ENCODE data around the gene NADSYN1. TPM values are rescaled to one million over a fixed set of nuclear protein-coding genes. Genes with fewer than 3 reads are reported as not detected.

The NADSYN1 gene
- total RNA-seq, 1 donor from 2014 or later, result 66.7 TPM

DNA sequence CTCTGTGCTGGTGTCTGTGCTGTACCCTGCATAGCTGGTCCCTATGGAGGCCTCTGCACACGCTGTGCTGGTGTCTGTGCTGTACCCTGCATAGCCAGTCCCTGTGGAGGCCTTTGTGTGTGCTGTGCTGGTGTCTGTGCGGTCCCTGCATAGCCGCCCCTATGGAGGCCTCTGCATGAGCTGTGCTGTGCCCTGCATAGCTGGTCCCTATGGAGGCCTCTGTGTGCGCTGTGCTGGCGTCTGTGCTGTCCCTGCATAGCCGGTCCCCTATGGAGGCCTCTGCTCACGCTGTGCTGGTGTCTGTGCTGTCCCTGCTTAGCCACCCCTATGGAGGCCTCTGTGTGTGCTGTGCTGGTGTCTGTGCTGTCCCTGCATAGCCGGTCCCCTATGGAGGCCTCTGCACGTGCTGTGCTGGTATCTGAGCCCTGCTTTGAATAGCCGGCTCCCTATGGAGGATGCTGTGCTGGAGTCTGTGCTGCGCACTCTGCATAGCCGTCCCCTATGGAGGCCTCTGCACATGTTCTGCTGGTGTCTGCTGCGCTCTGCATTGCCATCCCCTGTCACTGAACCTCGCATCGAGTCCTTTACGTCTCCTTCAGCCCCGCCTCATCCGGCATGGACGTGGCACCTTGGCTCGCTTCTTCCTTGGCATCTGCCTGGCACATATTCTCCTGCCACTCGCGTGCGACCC lies 6.2 kb downstream of the NADSYN1 start:
- DNase-seq (ENCODE audit: low read depth), result no peak
- TF ChIP-seq, protein P1, sequence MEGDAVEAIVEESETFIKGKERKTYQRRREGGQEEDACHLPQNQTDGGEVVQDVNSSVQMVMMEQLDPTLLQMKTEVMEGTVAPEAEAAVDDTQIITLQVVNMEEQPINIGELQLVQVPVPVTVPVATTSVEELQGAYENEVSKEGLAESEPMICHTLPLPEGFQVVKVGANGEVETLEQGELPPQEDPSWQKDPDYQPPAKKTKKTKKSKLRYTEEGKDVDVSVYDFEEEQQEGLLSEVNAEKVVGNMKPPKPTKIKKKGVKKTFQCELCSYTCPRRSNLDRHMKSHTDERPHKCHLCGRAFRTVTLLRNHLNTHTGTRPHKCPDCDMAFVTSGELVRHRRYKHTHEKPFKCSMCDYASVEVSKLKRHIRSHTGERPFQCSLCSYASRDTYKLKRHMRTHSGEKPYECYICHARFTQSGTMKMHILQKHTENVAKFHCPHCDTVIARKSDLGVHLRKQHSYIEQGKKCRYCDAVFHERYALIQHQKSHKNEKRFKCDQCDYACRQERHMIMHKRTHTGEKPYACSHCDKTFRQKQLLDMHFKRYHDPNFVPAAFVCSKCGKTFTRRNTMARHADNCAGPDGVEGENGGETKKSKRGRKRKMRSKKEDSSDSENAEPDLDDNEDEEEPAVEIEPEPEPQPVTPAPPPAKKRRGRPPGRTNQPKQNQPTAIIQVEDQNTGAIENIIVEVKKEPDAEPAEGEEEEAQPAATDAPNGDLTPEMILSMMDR (IDR thresholded peaks at IDR 0.05; ENCODE audit: insufficient read depth, low read length, poor library complexity, severe bottlenecking), result no peak
- peaks cover 7% of the 10 kb centered on the region for H3K36me3 ChIP-seq (ENCODE audit: control insufficient read depth, insufficient read depth, low read length)
- H3K4me3 ChIP-seq (ENCODE audit: low read depth, low read length), result no peak overlapping the region
- H3K27me3 ChIP-seq (ENCODE audit: control insufficient read depth, insufficient read depth, low read length), result no peaks in the 10 kb centered on the region

DNA sequence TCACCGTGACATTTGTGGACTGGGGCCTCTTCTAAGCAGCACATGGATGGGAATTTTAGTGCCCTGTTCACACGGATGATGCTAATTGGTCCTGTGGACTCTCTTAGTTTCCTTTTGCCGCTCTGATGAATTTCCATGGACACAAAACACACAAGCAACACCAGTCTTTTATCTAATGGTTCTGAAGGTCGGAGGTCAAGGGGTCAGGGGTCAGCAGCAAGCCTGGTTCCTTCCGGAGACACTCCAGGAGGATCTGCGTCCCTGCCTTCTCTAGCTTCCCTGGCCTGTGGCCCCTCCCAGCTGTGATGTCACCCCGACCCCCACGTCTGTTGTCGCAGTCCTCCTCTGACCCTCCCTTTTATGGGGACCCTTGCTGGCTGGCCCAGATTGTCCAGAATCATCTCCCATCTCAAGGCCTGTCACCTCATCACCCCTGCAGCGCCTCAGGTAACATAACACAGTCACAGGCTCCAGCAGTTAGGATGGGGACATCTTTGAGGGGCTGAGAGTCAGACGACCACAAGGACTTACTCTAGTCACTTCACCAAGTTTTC lies 6.8 kb downstream of the NADSYN1 start:
- H3K36me3 ChIP-seq (ENCODE audit: control insufficient read depth, insufficient read depth, low read length), result peaks cover 7% of the 10 kb centered on the region
- DNase-seq (ENCODE audit: low read depth), result no peak
- H3K4me3 ChIP-seq (ENCODE audit: low read depth, low read length), result no peak overlapping the region
- no peaks in the 10 kb centered on the region for H3K27me3 ChIP-seq (ENCODE audit: control insufficient read depth, insufficient read depth, low read length)
- TF ChIP-seq, protein P1 (IDR thresholded peaks at IDR 0.05; ENCODE audit: insufficient read depth, low read length, poor library complexity, severe bottlenecking), result no peak

DNA sequence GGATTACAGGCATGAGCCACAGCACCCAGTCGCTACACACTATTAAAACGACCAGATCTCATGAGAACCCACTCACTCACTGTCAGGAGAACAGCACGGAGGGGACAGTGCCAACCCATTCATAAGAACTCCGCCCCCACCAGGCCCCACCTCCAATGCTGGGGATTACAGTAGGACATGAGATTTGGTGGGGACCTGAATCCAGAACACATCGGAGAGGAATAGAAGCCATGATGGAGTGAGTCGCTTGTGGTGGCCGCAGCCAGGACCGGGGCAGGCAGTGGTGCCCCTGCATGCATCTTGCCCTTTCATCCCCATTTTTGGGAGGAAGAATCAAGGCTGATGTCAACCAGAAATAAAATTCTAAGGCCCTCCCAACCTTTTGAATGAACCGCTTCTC lies 8.7 kb downstream of the NADSYN1 start:
- Histone ChIP-seq H3K27me3 (ENCODE audit: control insufficient read depth, insufficient read depth, low read length) (no peaks in the 10 kb centered on the region), H3K36me3 (ENCODE audit: control insufficient read depth, insufficient read depth, low read length) (peaks cover 7% of the 10 kb centered on the region), H3K4me3 (ENCODE audit: low read depth, low read length) (no peak overlapping the region)
- no peak for DNase-seq (ENCODE audit: low read depth)
- TF ChIP-seq, protein P1 (IDR thresholded peaks at IDR 0.05; ENCODE audit: insufficient read depth, low read length, poor library complexity, severe bottlenecking), result no peak

DNA sequence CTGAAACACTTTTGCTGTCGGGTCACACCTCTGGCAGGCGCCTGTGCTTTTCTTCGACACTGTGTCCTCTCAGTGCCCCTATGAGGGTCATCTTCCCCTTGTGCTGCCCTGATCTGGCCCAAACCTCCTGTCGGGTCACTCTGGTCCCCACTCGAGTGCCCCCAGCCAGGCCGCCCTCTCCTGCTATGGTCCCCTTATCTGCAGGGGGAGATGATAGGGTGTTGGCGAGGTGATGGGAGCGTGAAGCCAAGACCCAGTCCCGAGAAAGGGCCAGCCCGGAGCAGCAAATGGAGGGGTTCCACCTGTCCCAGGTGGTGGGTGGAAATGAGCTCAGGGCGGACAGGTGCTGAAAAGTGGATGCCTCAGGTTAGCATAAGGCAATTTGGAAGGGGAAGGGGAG lies 9.7 kb downstream of the NADSYN1 start:
- Histone ChIP-seq H3K36me3 (ENCODE audit: control insufficient read depth, insufficient read depth, low read length) (peaks cover 6% of the 10 kb centered on the region), H3K4me3 (ENCODE audit: low read depth, low read length) (no peak overlapping the region), H3K27me3 (ENCODE audit: control insufficient read depth, insufficient read depth, low read length) (no peaks in the 10 kb centered on the region)
- TF ChIP-seq, protein P1 (IDR thresholded peaks at IDR 0.05; ENCODE audit: insufficient read depth, low read length, poor library complexity, severe bottlenecking), result no peak
- DNase-seq (ENCODE audit: low read depth), result no peak

DNA sequence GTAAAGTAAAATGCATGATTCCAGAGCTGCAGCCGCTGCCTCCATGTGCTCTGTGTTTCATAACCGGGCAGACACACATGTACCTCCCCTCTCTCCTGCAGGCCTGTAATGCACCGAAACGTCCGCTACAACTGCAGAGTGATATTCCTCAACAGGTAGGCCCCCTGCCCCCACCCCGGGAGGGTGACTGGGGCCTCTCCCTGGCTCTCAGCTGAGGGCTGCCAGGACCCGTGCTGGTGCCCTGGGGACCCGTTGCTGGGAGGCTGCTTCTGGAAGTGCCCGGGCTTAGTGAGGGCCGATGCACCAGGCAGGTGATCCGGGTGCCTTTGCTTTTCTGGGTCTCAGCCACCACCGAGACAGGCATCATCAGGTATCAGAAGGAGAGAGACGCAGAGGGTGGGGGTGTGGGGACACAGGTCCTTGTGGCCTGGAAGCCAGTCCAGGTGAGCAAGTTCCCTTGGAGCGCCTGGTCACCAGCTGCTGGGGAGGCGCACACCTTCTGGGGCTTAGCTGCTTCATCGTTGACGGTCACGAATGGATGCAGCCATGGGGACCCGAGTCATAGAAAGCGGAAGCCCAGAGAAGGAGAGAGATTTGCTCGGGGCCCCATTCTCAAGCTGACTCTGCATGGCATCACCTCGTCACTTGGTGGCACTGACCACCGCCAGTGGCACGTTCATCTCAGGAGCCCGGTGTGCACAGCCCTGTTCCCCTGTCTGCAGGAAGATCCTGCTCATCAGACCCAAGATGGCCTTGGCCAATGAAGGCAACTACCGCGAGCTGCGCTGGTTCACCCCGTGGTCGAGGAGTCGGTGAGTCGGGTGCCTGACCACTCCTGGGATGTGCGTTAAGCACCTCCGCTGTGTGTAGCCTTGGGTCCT lies 10.6 kb downstream of the NADSYN1 start:
- peaks cover 4% of the 10 kb centered on the region for H3K36me3 ChIP-seq (ENCODE audit: control insufficient read depth, insufficient read depth, low read length)
- TF ChIP-seq, protein P1 (IDR thresholded peaks at IDR 0.05; ENCODE audit: insufficient read depth, low read length, poor library complexity, severe bottlenecking), result no peak

More for the DNA sequence above, 10.6 kb downstream of the NADSYN1 start:
- DNase-seq (ENCODE audit: low read depth), result no peak
- Histone ChIP-seq H3K27me3 (ENCODE audit: control insufficient read depth, insufficient read depth, low read length) (no peaks in the 10 kb centered on the region), H3K4me3 (ENCODE audit: low read depth, low read length) (no peak overlapping the region)
